ENCODE data around the gene CLN5. TPM values are rescaled to one million over a fixed set of nuclear protein-coding genes. Genes with fewer than 3 reads are reported as not detected.

Gene CLN5
- total and polyA plus RNA-seq, 2 of the 13 experiments (the other 11 are each of a cell fraction or from before 2014, with no cell fraction given), result 10.1 to 13.7 TPM

GRCh38 chr13:77026861-77027621 is 35.2 kb downstream of the CLN5 start, which contains the start of gene FBXL3:
TSS of gene FBXL3 (minus strand) at chr13:77027159. CDS start at chr13:77021860, 5,299 bp downstream.
- Histone ChIP-seq H3K4me2 (ENCODE audit: low read depth, low read length) (peak within 1 kb of the TSS; percentile 94), H3K27ac (ENCODE audit: extremely low read length, insufficient read depth, low read length) (peak within 1 kb of the TSS; percentile 96), H3K4me3 (replicated peaks in 1 of 3; ENCODE audit: insufficient read depth in 1 of 3, low read depth in 2 of 3, low read length in 3 of 3) (peak within 1 kb of the TSS; percentile 86 to 98 (median 95)), H3K27me3 (ENCODE audit: control insufficient read depth in 1 of 2, insufficient read depth in 2 of 2, low read length in 2 of 2) (no peaks in the 10 kb centered on the region; a peak in 1 of 5 replicates), H3K9ac (ENCODE audit: insufficient read depth, low read depth, low read length) (peak within 1 kb of the TSS; percentile 93), H2AFZ (ENCODE audit: low read length) (peak within 1 kb of the TSS; percentile 92), H3K9me3 (ENCODE audit: low read length) (no peaks in the 10 kb centered on the region), H3K36me3 (replicated peaks in 1 of 2; ENCODE audit: control insufficient read depth in 1 of 2, insufficient read depth in 2 of 2, low read length in 2 of 2) (peaks cover 1 to 4% of the 10 kb centered on the region in 2 experiments; a peak in 3 of 5 replicates), H3K4me1 (ENCODE audit: insufficient read depth, low read length) (peaks cover 47% of the 10 kb centered on the region), H3K79me2 (ENCODE audit: insufficient read depth, low read length) (peaks cover 40% of the 10 kb centered on the region), H4K20me1 (ENCODE audit: insufficient read depth, low read length) (peaks cover 35% of the 10 kb centered on the region)
- under 1% methylated on average over 23 of the region's 74 CpGs for WGBS (ENCODE audit: low lambda C conversion rate)
- ATAC-seq, result peak; percentile 78
- ChIA-PET CTCF (ENCODE audit: low intra/inter-chr PET ratio, low total read pairs) (no interaction called here), POLR2A (interaction anchor here (1.0 to 2.5 kb wide), 6 partner anchors 13 to 1266 kb away, joined by 3 to 12 read pairs (median 5); partner anchors contain the start of gene CLN5)
- intact Hi-C loops (cut with micrococcal nuclease; ENCODE audit: unreplicated experiment), result loop anchor here (5.0 to 10.0 kb wide), 2 partner anchors 35 to 298 kb away; partner anchors contain the start of gene MYCBP2
- BruUV-seq (replicated peaks), result no TSS peak
- in situ Hi-C loops (cut with HindIII; ENCODE audit: extremely low pct_ligation_motif_present, low pct_unique_long_range_greater_than_20kb), result no loop called here
- FAIRE-seq, result no peak
- DNase-seq (ENCODE audit: low spot score), result peak; percentile 46
- TF ChIP-seq SIN3A (IDR thresholded peaks at IDR 0.05; ENCODE audit: borderline replicate concordance, low read depth, low read length) (peak; percentile 76; the same call in 1 of the 2 replicates), ZNF777 (CRISPR knock-in tag; IDR thresholded peaks at IDR 0.05) (peak; percentile 79; the same call in 1 of the 2 replicates), POGZ (CRISPR knock-in tag; IDR thresholded peaks at IDR 0.05) (0 out of 2 replicates have a peak, but pooled peaks have one; percentile 35), POLR2G (IDR thresholded peaks at IDR 0.05; ENCODE audit: low read depth, low read length) (peak; percentile 89), REL (CRISPR knock-in tag; conservative IDR thresholded peaks at IDR 0.05) (peak; percentile 60; the same call in 1 of the 2 replicates), ZBTB26 (CRISPR knock-in tag; IDR thresholded peaks at IDR 0.05; ENCODE audit: borderline replicate concordance) (no peak), KDM3A (CRISPR knock-in tag; IDR thresholded peaks at IDR 0.05; ENCODE audit: low read depth) (no peak), SP5 (CRISPR knock-in tag; IDR thresholded peaks at IDR 0.05; ENCODE audit: borderline replicate concordance, low read depth) (peak; percentile 39; the same call in 1 of the 2 replicates), ZNF430 (CRISPR knock-in tag; IDR thresholded peaks at IDR 0.05) (no peak; the same call in 1 of the 2 replicates), ZFX (CRISPR knock-in tag; IDR thresholded peaks at IDR 0.05; ENCODE audit: low read depth) (peak; percentile 77), ZNF264 (CRISPR knock-in tag; IDR thresholded peaks at IDR 0.05) (no peak), SRY (CRISPR knock-in tag; IDR thresholded peaks at IDR 0.05) (peak; percentile 71; the same call in 1 of the 2 replicates), NR1H2 (CRISPR knock-in tag; IDR thresholded peaks at IDR 0.05; ENCODE audit: borderline replicate concordance, low read depth) (0 out of 2 replicates have a peak, but pooled peaks have one; percentile 30), ZNF749 (CRISPR knock-in tag; IDR thresholded peaks at IDR 0.05; ENCODE audit: borderline replicate concordance) (no peak), SP1 (IDR thresholded peaks at IDR 0.05) (no peak), SP1 (CRISPR knock-in tag; IDR thresholded peaks at IDR 0.05) (peak; percentile 70), DMAP1 (CRISPR knock-in tag; IDR thresholded peaks at IDR 0.05) (peak; percentile 47; the same call in 1 of the 2 replicates), ZNF746 (CRISPR knock-in tag; IDR thresholded peaks at IDR 0.05) (peak; percentile 23; the same call in 1 of the 2 replicates), ZNF724P (CRISPR knock-in tag; IDR thresholded peaks at IDR 0.05; ENCODE audit: borderline replicate concordance) (no peak), FOXA1 (IDR thresholded peaks at IDR 0.05) (no peak), FOXA1 (CRISPR knock-in tag; IDR thresholded peaks at IDR 0.05) (no peak), MYPOP (CRISPR knock-in tag; IDR thresholded peaks at IDR 0.05) (peak; percentile 27; the same call in 1 of the 2 replicates), ZFP1 (CRISPR knock-in tag; IDR thresholded peaks at IDR 0.05) (no peak)

Data from HepG2 (cell line).